NCI-H1105 (cell line): ENCODE measurements around the gene PRR30.

Experiments
- DNase-seq: peaks from one replicate; lab custom pipeline; 2025; lab: John Stamatoyannopoulos, UW

PRR30 gene

DNA sequence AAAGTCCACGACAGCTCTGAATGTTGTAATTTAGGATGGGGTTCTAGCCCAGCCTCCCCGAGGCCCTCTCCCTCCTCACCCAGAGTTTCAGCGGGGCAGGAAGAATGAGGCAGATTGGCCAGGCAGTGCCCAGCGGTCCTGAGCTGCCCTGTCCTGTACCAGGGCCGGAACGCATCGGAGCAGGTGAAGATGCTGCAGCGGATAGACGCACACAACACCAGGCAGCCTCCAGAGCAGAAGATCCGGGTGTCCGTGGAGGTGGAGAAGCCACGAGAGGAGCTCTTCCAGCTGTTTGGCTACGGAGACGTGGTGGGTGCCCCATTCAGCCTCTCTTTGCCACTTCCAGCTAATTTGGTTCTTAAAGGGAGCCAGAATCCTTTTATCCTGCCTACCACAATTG, 41.9 kb downstream of the PRR30 start:
- no peak for DNase-seq

DNA sequence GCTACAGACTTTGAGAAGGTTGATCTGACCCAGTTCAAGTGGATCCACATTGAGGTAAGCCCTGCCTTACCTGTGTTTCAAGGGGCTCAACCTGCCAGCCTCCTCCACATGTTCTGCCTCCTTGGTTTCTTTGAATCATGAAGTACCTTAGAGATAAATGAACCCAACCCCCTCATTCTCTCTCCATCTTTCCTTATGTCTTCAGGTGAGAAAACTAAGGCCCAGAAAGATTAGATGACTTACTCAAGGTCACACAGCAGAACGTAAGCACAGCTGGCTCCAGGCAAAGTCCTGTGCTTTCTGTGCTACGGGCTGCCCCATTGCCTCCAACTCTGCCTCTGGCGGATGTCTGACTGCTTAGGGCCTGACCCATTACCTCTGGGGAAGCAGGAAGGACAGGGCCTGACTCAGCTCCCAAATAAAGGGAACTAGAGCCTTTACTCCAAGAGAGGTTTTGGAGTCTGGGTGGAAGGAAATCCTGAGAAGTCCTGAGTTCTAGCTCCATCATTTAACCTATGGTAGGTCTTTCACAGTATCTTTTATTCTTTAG, 42.4 kb downstream of the PRR30 start:
- no peak for DNase-seq

- DNase-seq, result peak; percentile 14
Measured at GRCh38 chr2:27095745-27096651, 43.2 kb downstream of the PRR30 start.

DNA sequence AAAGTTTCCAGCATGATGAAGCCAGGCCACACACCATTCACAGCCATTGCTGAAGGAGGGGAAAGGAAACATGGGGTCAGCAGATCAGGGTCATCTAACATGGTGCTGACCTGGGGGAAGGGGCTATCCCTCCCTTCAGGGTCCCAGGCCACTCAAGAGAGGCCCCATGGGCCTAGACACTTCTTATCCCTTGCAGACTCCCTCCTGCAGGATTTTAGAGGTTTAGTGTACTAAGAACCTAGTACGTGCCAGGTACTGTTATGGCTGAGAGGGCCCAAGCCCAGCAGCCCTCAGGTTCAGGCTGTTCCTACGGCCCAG, 43.8 kb downstream of the PRR30 start:
- no peak for DNase-seq

DNA sequence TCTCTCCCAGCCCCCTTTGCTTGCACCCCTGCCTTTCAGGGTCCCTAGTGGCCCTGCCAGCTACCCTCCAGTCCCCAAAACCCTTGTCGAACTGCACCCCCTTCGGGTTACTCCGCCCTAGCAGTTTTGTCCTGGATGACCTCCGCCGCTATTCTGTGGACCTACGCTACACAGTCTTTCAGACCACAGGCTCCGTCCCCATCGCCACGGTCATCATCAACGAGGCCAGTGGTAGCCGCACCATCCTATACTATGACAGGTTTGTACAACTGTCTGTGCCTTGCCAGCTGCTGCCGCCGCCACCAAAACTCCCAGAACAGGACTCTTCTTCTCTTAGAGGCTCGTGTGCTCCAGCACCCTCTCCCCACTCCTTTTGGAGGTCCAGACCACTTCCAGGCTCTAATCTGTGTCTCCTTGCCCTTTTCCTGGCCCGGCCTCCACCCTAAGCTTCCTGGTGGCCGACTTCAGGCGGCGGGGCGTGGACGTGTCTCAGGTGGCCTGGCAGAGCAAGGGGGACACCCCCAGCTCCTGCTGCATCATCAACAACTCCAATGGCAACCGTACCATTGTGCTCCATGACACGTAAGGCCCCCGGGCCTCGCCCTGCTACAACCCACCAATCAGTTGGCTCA, 44.7 kb downstream of the PRR30 start:
- no peak for DNase-seq

DNA sequence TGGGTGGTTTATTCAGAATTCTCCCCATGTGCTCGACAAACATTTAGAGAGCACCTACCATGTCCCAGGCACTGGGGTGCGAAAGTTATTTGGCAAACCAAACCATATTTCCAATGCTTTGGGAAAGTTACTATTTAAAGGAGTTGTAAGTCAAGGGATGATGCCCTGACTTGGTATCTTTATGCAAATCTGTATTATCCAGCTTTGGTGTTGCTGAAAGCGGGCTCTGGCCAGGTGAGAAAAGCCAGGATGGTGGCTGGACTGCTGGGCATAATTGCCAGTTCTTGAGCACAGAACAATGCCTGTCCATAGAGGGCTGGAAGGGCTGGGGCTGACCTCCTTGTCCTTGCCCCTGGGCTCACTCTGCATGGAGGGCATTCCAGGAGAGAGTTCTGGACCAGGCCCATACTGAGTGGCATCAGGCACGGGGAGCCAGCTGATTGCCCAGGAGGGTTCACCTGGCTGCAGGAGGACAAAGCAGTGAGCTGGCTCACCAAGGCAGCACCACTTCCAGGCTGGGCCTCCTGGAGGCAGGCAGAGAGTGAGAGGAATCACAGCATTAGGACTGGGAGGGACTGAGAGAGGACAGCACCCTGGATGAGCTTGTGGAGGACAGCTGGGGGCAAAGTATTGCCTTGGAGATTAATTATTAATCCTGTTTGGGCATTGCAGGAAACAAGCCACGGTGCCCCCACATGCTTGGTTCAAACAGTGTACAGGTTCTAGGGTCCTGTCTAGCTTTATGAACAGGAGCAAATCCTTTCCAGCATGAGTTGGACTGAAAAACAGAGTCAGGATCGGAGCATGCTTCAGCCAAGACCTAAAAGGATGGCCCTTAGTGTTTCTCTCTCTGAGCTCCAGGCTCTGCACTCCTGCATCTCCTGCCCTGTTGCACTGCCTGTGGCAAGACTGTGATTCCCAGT, 45.5 kb downstream of the PRR30 start:
- DNase-seq, result no peak

DNA sequence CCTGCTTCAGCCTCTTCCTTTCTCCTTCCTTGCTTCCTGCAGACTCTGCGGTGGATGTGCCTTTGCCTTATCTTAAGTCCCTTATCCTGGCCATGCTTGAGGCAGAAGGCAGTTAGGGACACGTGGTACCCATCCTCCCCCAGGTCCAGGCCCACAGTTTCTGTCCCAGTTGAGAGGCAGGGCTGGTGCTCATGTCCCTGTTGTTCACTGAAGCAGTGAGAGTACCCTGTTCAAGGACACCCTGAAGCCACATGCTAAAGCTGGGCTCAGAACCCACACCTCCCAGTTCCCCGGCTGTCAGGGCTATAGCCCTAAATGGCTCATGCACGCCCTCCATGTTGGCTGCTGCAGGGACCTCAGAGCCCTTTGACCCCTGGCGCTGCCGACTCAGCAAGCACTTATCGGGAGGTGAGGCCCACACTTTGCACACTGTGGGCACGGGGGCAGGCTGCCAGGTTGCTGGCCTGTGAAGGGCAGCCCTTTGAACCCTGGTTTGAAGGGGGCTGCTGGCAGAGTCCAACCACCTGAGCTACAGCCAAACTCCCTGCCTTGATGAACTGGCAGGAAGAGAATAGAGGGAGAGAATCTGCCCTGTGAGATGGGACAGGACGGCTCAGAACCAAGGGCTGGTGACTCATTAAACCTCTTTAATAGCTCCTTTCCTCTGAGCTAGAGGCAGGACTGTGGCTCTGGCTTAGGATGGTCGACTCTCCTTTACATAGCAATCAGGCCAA, 46.3 kb downstream of the PRR30 start:
- no peak for DNase-seq

DNA sequence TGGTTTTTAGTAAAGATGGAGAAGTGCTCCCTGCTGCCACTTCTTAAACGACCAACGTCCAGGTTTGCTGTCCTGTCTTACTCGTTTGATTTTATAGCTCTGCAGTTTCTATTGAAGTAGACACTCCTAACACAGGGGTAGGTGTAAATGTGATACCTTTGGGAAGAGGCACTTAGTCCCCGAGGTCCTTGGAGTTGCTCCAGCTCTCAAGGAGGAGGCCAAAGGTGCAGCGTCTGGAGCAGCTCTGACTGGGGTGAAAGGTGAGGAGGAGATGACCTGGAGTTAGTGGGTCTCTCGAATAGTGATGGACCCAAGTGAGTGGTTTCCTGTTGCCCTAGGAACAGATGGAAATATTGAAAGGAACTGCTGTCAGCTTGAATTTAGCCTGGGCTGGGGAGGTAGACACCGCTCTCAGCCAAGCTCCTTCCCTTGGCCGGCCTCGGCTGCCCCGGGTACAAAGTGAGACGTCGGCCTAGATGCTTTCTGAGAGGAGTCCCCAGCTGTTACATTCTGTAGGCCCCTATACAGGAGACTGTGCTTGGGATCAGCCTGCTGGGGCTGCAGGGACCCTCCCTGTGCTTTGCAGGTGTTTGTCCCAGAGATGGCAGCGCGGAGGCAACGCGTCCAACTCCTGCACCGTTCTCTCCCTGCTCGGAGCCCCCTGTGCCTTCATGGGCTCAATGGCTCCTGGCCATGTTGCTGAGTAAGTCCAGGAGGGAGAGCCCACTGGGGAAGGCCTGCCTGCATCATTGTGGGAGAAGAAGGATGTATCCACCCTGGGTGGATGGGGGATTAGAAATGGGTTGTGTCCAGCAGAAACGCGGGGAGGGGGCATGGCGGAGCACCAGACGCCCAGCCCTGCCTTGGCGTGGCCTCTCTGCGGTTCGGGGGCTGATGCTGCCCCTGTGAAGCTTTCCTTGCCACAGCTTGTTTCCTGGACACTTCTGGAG, 47.2 kb downstream of the PRR30 start:
- no peak for DNase-seq

DNA sequence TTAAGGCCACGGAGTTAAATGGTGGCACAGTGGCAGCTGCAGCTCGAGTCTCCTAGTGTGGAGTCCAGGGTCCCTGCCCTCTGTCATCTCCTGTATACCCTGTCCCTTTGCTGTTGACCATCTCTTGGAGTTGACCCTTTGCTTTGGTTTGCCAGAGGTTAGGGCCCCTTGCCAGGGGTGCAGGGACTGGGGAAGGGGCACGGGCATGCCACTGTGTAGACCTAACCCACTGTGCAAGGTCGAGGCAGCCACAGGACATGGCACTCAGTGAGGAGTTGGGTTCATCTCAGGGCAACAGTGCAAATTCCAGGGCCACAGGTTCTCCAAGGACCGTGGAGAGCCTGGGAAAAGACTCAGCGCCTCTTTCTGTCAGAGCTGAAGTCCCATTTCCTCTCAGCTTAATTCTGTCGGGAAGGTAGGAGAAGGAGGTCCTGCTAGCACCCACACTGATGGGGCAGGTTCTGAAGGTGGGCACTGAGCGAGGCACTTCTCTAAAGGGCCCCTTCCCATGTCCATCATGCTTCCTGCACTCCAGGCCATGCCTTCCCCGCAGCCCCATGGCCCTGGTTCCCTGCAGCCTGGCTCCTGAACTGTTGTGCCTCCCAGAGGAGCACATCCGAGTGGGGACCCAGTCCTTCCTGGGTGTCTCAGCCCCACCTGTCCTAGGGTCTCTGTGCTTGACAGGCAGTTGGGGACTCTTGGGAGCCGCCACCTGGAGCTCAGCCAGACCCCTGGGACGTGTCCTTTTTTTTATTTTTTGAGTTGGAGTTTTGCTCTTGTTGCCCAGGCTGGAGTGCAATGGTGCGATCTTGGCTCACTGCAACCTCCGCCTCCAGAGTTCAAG, 49.9 kb downstream of the PRR30 start:
- DNase-seq, result no peak

DNA sequence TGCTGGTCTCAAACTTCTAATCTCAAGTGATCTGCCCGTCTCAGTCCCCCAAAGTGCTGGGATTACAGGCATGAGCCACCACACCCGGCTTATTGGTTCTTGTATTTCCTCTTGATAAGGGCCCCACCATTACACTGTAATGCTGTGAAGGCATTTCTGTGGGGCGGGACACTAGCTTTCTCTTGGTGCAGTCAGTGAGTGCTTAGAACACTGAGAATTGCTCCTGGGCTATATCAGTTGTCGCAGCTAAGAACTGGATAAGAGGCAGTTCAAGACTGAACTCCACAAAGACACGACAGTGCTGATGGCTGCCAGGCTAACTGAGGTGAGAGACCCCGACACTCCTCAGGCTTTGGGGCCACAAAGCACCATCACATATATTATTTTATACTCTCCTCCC, 50.6 kb downstream of the PRR30 start:
- DNase-seq, result no peak

DNA sequence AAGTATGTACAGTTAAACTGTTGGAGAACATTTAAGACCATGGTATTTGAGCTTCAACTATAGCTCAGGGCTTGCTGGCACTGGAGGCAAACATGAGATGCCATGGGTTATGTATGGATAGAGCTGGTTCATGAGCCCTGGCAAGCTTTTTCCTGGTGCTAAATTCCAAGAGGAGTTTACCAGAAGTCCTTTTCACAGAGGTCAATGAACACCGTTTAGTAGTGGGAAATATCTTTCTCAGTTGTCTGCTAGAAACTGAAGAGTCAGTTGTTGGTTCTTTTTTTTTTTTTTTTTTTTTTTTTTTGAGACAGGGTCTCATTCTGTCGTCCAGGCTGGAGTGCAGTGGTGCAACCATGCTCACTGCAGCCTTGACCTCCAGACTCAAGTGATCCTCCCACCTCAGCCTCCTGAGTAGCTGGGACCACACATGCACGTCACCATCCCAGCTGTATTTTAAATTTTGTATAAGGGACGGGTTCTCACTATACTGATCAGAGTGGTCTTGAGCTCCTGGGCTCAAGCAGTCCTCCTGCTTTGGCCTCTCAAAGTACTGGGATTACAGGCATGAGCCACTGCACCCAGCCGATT, 51.3 kb downstream of the PRR30 start:
- DNase-seq, result no peak
